ENCODE measurements around the gene TESK1. TPM values are rescaled to one million over a fixed set of nuclear protein-coding genes. Genes with fewer than 3 reads are reported as not detected.

The TESK1 gene
- total and polyA plus RNA-seq, 4 donors, result 3.7 to 12.5 (median 6.8) TPM

- Histone ChIP-seq H3K4me1 (ENCODE audit: control insufficient read depth in 4 of 4, insufficient read depth in 4 of 4, low read length in 3 of 4) (peaks cover 0 to 5% (median 2%) of the 10 kb centered on the region in 4 donors), H3K36me3 (ENCODE audit: control insufficient read depth in 4 of 4, insufficient read depth in 3 of 4, low read depth in 1 of 4, low read length in 3 of 4) (no peaks in the 10 kb centered on the region), H3K9ac (ENCODE audit: low read depth in 1 of 2, low read length in 2 of 2) (no peak overlapping the region), H3K9me3 (ENCODE audit: control insufficient read depth in 4 of 4, low read length in 3 of 4) (no peaks in the 10 kb centered on the region), H3K4me3 (ENCODE audit: low read depth in 1 of 3, low read length in 3 of 3) (no peak overlapping the region), H3K27ac (ENCODE audit: low read depth in 1 of 2, low read length in 2 of 2) (no peak overlapping the region), H3K27me3 (ENCODE audit: control insufficient read depth in 4 of 4, insufficient read depth in 4 of 4, low read length in 3 of 4) (no peaks in the 10 kb centered on the region)
- 98% methylated on average over 4 of the region's 4 CpGs for WGBS
- no peak for DNase-seq (ENCODE audit: low spot score)
- TF ChIP-seq CTCF (IDR thresholded peaks at IDR 0.05; ENCODE audit: low read depth, low read length, missing input control) (no peak), HNF4G (IDR thresholded peaks at IDR 0.05) (no peak), FOXA1 (IDR thresholded peaks at IDR 0.05) (no peak), FOXA2 (IDR thresholded peaks at IDR 0.05) (no peak), ATF3 (IDR thresholded peaks at IDR 0.05) (no peak)
Measured at GRCh38 chr9:35568196-35568595, 36.9 kb upstream of the TESK1 start.

- no peaks in the 10 kb centered on the region for H3K4me1 ChIP-seq (ENCODE audit: control insufficient read depth in 4 of 4, insufficient read depth in 4 of 4, low read length in 3 of 4)
- no peak overlapping the region for H3K9ac ChIP-seq (ENCODE audit: low read depth in 1 of 2, low read length in 2 of 2)
- no peak overlapping the region for H3K27ac ChIP-seq (ENCODE audit: low read depth in 1 of 2, low read length in 2 of 2)
- TF ChIP-seq GABPA (IDR thresholded peaks at IDR 0.05 in 1 of 2, conservative IDR thresholded peaks at IDR 0.05 in 1 of 2), result no peak
- TF ChIP-seq RXRA (IDR thresholded peaks at IDR 0.05), result no peak
- no peak for TF ChIP-seq RAD21 (IDR thresholded peaks at IDR 0.05)
- no peak for TF ChIP-seq JUND (IDR thresholded peaks at IDR 0.05)
- no peak for TF ChIP-seq EGR1 (IDR thresholded peaks at IDR 0.05; ENCODE audit: low read depth in 2 of 2)
- no peak for TF ChIP-seq FOXA2 (IDR thresholded peaks at IDR 0.05)
- TF ChIP-seq NR2F2 (IDR thresholded peaks at IDR 0.05), result no peak
- TF ChIP-seq ATF3 (IDR thresholded peaks at IDR 0.05), result no peak
- TF ChIP-seq TAF1 (conservative IDR thresholded peaks at IDR 0.05), result no peak
- no peak for TF ChIP-seq HNF4G (IDR thresholded peaks at IDR 0.05)
- TF ChIP-seq CTCF (IDR thresholded peaks at IDR 0.05; ENCODE audit: low read depth, low read length, missing input control), result no peak
- no peak for TF ChIP-seq FOXA1 (IDR thresholded peaks at IDR 0.05)
- TF ChIP-seq MAX (IDR thresholded peaks at IDR 0.05), result no peak
- TF ChIP-seq YY1 (IDR thresholded peaks at IDR 0.05), result no peak
- TF ChIP-seq HNF4A (conservative IDR thresholded peaks at IDR 0.05), result no peak
- no peak for TF ChIP-seq ZBTB33 (IDR thresholded peaks at IDR 0.05)
- no peak for TF ChIP-seq REST (IDR thresholded peaks at IDR 0.05)
- no peak for TF ChIP-seq SP1 (IDR thresholded peaks at IDR 0.05)
- no peak overlapping the region for H3K4me3 ChIP-seq (ENCODE audit: low read depth in 1 of 3, low read length in 3 of 3)
- 83% methylated on average over 5 of the region's 5 CpGs for WGBS
- H3K9me3 ChIP-seq (ENCODE audit: control insufficient read depth in 4 of 4, low read length in 3 of 4), result no peaks in the 10 kb centered on the region
- DNase-seq (ENCODE audit: low spot score), result no peak
- H3K36me3 ChIP-seq (ENCODE audit: control insufficient read depth in 4 of 4, insufficient read depth in 3 of 4, low read depth in 1 of 4, low read length in 3 of 4), result no peaks in the 10 kb centered on the region
- H3K27me3 ChIP-seq (ENCODE audit: control insufficient read depth in 4 of 4, insufficient read depth in 4 of 4, low read length in 3 of 4), result no peaks in the 10 kb centered on the region
Measured at GRCh38 chr9:35569206-35569605, 35.9 kb upstream of the TESK1 start.
